ENCODE data around the gene TTC31.

The TTC31 gene

DNA sequence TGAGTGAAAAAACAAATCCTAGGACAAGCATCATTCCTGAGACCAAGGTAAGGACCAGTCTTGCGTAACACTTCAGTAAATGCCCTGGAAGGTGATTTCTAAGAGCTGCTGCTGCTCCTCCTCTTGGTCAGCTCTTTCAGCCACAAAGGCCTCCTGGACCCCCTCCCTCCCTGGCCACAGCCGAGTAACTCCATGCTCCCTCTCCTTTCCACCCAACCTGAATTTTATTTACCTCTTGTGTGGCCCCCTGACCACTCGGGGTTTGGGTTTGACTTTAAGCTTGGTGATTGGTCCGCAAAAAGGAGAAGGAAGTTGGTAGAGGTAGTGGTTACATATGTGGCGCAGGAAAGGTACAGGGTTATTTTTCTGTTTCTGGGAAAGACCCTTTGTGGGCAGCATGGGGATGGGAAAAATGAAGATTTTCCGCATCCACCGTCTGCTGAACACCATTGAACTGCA is 56.0 kb downstream of the TTC31 start:
- Mint-ChIP-seq H3K27ac (no peak overlapping the region), H3K27me3 (peaks cover 62% of the 10 kb centered on the region), H3K4me1 (peaks cover 9% of the 10 kb centered on the region), H3K9me3 (no peaks in the 10 kb centered on the region), H3K36me3 (peaks cover under 1% of the 10 kb centered on the region), H3K4me3 (no peak overlapping the region)
- CTCF ChIA-PET = interaction anchor here (1.5 to 2.1 kb wide), 2 partner anchors 51 to 56 kb away, joined by 3 to 5 read pairs; partner anchors contain the start of gene TTC31
- no peak for DNase-seq

DNA sequence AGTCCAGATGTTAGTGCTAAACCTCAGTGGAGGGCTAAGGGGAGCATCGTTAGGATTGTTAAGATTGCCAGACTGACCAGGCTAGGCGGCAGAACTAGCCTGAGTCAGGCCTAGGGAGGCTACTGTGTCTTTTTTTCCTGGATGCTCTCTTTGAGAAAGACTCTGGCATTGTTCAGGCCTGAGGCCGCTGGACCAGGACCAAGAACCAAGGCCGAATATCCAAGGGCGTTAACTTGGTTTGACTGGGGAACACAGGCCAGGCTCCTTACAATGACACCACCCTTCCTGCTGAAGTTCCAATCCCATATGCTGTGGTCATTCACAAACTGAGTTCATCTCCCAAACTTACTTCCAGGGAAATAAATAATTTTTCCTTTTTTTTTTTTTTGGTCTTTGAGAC is 57.4 kb downstream of the TTC31 start:
- peaks cover 75% of the 10 kb centered on the region for H3K27me3 Mint-ChIP-seq
- no peak for DNase-seq
- H3K27ac Mint-ChIP-seq = no peak overlapping the region
- peaks cover 9% of the 10 kb centered on the region for H3K4me1 Mint-ChIP-seq
- H3K9me3 Mint-ChIP-seq = no peaks in the 10 kb centered on the region
- H3K36me3 Mint-ChIP-seq = no peaks in the 10 kb centered on the region
- CTCF ChIA-PET = interaction anchor here (0.6 to 2.1 kb wide), 5 partner anchors 8 to 57 kb away, joined by 3 to 5 read pairs (median 4); partner anchors contain the start of gene TTC31
- no peak overlapping the region for H3K4me3 Mint-ChIP-seq

DNA sequence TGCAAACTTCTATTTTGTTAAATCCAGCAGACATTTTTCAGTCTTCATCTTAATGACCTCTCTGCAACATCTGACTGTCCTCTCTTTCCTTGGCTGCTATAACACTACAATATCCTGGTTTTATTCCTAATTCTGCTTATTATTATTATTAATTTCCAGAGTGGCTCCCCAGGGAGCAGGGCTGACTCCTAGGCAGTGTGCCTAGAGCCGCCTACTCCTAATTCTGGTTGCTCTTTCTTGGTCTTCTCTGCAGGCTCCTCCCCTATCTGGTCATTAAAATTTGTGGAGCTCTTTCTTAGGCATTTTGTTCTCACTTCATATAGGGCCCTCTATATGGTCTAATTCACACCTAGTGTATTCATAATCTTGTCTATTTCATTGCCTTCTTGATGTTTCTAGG is 60.1 kb downstream of the TTC31 start:
- no peak overlapping the region for H3K27ac Mint-ChIP-seq
- DNase-seq = no peak
- peaks cover 9% of the 10 kb centered on the region for H3K4me1 Mint-ChIP-seq
- no peaks in the 10 kb centered on the region for H3K9me3 Mint-ChIP-seq
- CTCF ChIA-PET = interaction anchor here (0.7 to 1.1 kb wide), 2 partner anchors 11 to 43 kb away, joined by 3 to 5 read pairs; no protein-coding TSS in a partner anchor
- H3K36me3 Mint-ChIP-seq = no peaks in the 10 kb centered on the region
- H3K4me3 Mint-ChIP-seq = no peak overlapping the region
- H3K27me3 Mint-ChIP-seq = peaks cover 83% of the 10 kb centered on the region
